GM12878 (cell line): ENCODE data around the gene FMNL2. TPM values are rescaled to one million over a fixed set of nuclear protein-coding genes. Genes with fewer than 3 reads are reported as not detected.
A peak's percentile ranks its signal among the peaks of the same experiment; 100 is the strongest.

Experiments
- ATF2 ChIP-seq: IDR thresholded peaks from 2 replicates; pipeline ENCODE4 v1.6.1; 2012; ENCODE audit warnings: low read length, inconsistent platforms
- DPF2 ChIP-seq: fragments of 450-650 bp; IDR thresholded peaks from 2 replicates; pipeline ENCODE4 v1.6.1; 2017; ENCODE audit warnings: mild to moderate bottlenecking
- E2F8 ChIP-seq: fragments of 450-650 bp; IDR thresholded peaks from 2 replicates; pipeline ENCODE4 v1.6.1; 2018; ENCODE audit warnings: mild to moderate bottlenecking, low read depth, moderate library complexity; ENCODE audit not compliant: partially characterized antibody
- EP300 ChIP-seq, 2 experiments: fragments of 150-350 bp in 1 of 2; IDR thresholded peaks; 2 replicates each; pipeline ENCODE4 v1.6.1; 2011 to 2012; ENCODE audit warnings: low read depth in 2 of 2, low read length in 2 of 2, borderline replicate concordance in 1 of 2, improper control_type of control experiment in 1 of 2, inconsistent platforms in 1 of 2; ENCODE audit not compliant: control insufficient read depth in 1 of 2
- HDAC2 ChIP-seq: fragments of 200-600 bp; sonication (generic); IDR thresholded peaks from 2 replicates; pipeline ENCODE4 v1.6.1; 2017
- HSF1 ChIP-seq: fragments of 150-350 bp; IDR thresholded peaks from 2 replicates; pipeline ENCODE4 v1.6.1; 2014; ENCODE audit warnings: mild to moderate bottlenecking, low read depth, low read length
- IKZF1 ChIP-seq: fragments of 450-650 bp; conservative IDR thresholded peaks from 2 replicates; pipeline ENCODE4 v1.6.1; 2017; ENCODE audit warnings: antibody characterized with exemption, mild to moderate bottlenecking
- JUNB ChIP-seq: IDR thresholded peaks from 2 replicates; pipeline ENCODE4 v1.6.1; 2016; ENCODE audit warnings: antibody characterized with exemption, mild to moderate bottlenecking
- MTA3 ChIP-seq: IDR thresholded peaks from 2 replicates; pipeline ENCODE4 v1.6.1; 2012; ENCODE audit warnings: low read length, inconsistent platforms, borderline replicate concordance
- NR2C2 ChIP-seq: IDR thresholded peaks from 2 replicates; pipeline ENCODE4 v1.6.1; 2011; ENCODE audit warnings: borderline replicate concordance, low read depth; ENCODE audit not compliant: control insufficient read depth, insufficient read length
- NRF1 ChIP-seq: conservative IDR thresholded peaks from 2 replicates; pipeline ENCODE4 v1.6.1; 2011; ENCODE audit warnings: mild to moderate bottlenecking, low read depth, low read length, improper control_type of control experiment
- POLR2AphosphoS2 ChIP-seq: IDR thresholded peaks from 2 replicates; pipeline ENCODE4 v1.6.1; 2011; ENCODE audit warnings: low read depth, mild to moderate bottlenecking, low read length, improper control_type of control experiment, moderate library complexity
- RB1 ChIP-seq: fragments of 450-650 bp; formaldehyde crosslinking; IDR thresholded peaks from 2 replicates; pipeline ENCODE4 v1.6.1; 2017; ENCODE audit warnings: mild to moderate bottlenecking, borderline replicate concordance
- RELA ChIP-seq: fragments of 450-650 bp; IDR thresholded peaks from 2 replicates; pipeline ENCODE4 v1.8.0; 2014; ENCODE audit warnings: borderline replicate concordance; ENCODE audit not compliant: partially characterized antibody
- SKIL ChIP-seq: fragments of 450-650 bp; IDR thresholded peaks from 2 replicates; pipeline ENCODE4 v1.6.1; 2017; ENCODE audit warnings: mild to moderate bottlenecking, low read depth, inconsistent platforms; ENCODE audit not compliant: poor library complexity, severe bottlenecking
- SMARCA5 ChIP-seq: fragments of 450-650 bp; IDR thresholded peaks from 2 replicates; pipeline ENCODE4 v1.6.1; 2017; ENCODE audit warnings: mild to moderate bottlenecking
- STAT1 ChIP-seq: fragments of 450-650 bp; conservative IDR thresholded peaks from 2 replicates; pipeline ENCODE4 v1.6.1; 2014; ENCODE audit warnings: antibody characterized with exemption, mild to moderate bottlenecking
- TCF12 ChIP-seq: IDR thresholded peaks from 2 replicates; pipeline ENCODE4 v1.6.1; 2011; ENCODE audit warnings: low read depth, mild to moderate bottlenecking, low read length
- TCF7 ChIP-seq: IDR thresholded peaks from 2 replicates; pipeline ENCODE4 v1.6.1; 2014; ENCODE audit warnings: antibody characterized with exemption, borderline replicate concordance
- YBX1 ChIP-seq: fragments of 450-650 bp; IDR thresholded peaks from 2 replicates; pipeline ENCODE4 v1.6.1; 2016; ENCODE audit warnings: antibody characterized with exemption
- ZBED1 ChIP-seq: IDR thresholded peaks from 2 replicates; pipeline ENCODE4 v1.6.1; 2016; ENCODE audit warnings: borderline replicate concordance
- ZNF217 ChIP-seq: fragments of 450-650 bp; IDR thresholded peaks from 2 replicates; pipeline ENCODE4 v1.6.1; 2017; ENCODE audit warnings: antibody characterized with exemption, mild to moderate bottlenecking
- polyA plus RNA-seq, 11 experiments: library from polyadenylated mRNA; depleted of rRNA in 4 of 11; unstranded in 6 of 11; stranded (reverse) in 5 of 11; fragments of >200 nt; fragmentation: Nextera tagmentation in 4 of 11; fragmentation: Illumina TruSeq in 1 of 11; extraction: Ambion mirVana in 4 of 11; extraction: Trizol in 1 of 11; gene quantifications; 1 replicate in 1 of 11; 2 replicates in 10 of 11; pipeline versions ENCODE4 v1.2.1 to v1.2.3, GENCODE V29; 2011 to 2016; ENCODE audit warnings: inconsistent platforms in 2 of 11, missing spikeins in 2 of 11, low read depth in 1 of 11
- total RNA-seq, 4 experiments: library from RNA; depleted of rRNA in 3 of 4; stranded (reverse); fragments of >200 nt in 3 of 4; fragmentation: Illumina TruSeq in 1 of 4; extraction: Trizol in 1 of 4; gene quantifications; 2 replicates each; pipeline versions ENCODE4 v1.2.1 to v1.2.3, GENCODE V29; 2013 to 2021
- TF ChIP-seq, protein P1 (sequence below): IDR thresholded peaks from 2 replicates; pipeline ENCODE4 v1.6.1; 2012; ENCODE audit warnings: low read depth, low read length, improper control_type of control experiment

Gene FMNL2
- total and polyA plus RNA-seq, 10 of the 15 experiments (the other 5 are each of a cell fraction or from before 2014, with no cell fraction given): 0.13 to 9.9 (median 0.35) TPM

GRCh38 chr2:152613235-152613634, 278.3 kb downstream of the FMNL2 start (continued):
- TF ChIP-seq SKIL: peak; percentile 28
- TF ChIP-seq HSF1: no peak
- TF ChIP-seq JUNB: peak; percentile 72
- TF ChIP-seq NRF1: no peak
- TF ChIP-seq E2F8: no peak
- TF ChIP-seq YBX1: no peak
- TF ChIP-seq TCF7: no peak
- no peak for TF ChIP-seq RB1
- TF ChIP-seq, protein P1, sequence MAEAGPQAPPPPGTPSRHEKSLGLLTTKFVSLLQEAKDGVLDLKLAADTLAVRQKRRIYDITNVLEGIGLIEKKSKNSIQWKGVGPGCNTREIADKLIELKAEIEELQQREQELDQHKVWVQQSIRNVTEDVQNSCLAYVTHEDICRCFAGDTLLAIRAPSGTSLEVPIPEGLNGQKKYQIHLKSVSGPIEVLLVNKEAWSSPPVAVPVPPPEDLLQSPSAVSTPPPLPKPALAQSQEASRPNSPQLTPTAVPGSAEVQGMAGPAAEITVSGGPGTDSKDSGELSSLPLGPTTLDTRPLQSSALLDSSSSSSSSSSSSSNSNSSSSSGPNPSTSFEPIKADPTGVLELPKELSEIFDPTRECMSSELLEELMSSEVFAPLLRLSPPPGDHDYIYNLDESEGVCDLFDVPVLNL: no peak
- TF ChIP-seq ZNF217: no peak
- no peak for TF ChIP-seq HDAC2
- no peak for TF ChIP-seq ZBED1
- no peak for TF ChIP-seq RELA
- TF ChIP-seq STAT1: no peak
- TF ChIP-seq NR2C2: no peak
- TF ChIP-seq POLR2AphosphoS2: no peak
- TF ChIP-seq MTA3: no peak
- no peak for TF ChIP-seq DPF2
- no peak for TF ChIP-seq SMARCA5
- TF ChIP-seq ATF2: no peak
- peak in 1 of 2 experiments; percentile 66; a peak in 1 of 4 replicates for TF ChIP-seq EP300 (IDR thresholded peaks at IDR 0.05; ENCODE audit: borderline replicate concordance in 1 of 2, control insufficient read depth in 1 of 2, low read depth in 2 of 2, low read length in 2 of 2)
- TF ChIP-seq TCF12: 0 out of 2 replicates have a peak, but pooled peaks have one; percentile 25
- peak; percentile 57 for TF ChIP-seq IKZF1
